Breast epithelium (tissue), 4 donors: Measurements from ENCODE around the gene TMEM63C. TPM values are rescaled to one million over a fixed set of nuclear protein-coding genes. Genes with fewer than 3 reads are reported as not detected.

Experiments
- DNase-seq, 2 donors: peaks; one replicate each; pipeline ENCODE4 v3.0.0-alpha.2; 2019; ENCODE audit warnings: low spot score in 2 of 2
- H3K27ac ChIP-seq, 2 donors: fragments of 200-600 bp; sonication (generic) in 1 of 2; one replicate each; pipeline ENCODE4 v1.5.1; 2016 to 2019; ENCODE audit warnings: mild to moderate bottlenecking in 1 of 2
- H3K27me3 ChIP-seq, 2 donors: fragments of 200-600 bp; sonication (generic) in 1 of 2; one replicate each; pipeline versions ENCODE4 v1.5.1 to v1.6.0; 2017 to 2019; ENCODE audit warnings: control low read depth in 1 of 2, mild to moderate bottlenecking in 1 of 2
- H3K36me3 ChIP-seq: fragments of 200-600 bp; one replicate; pipeline ENCODE4 v1.5.1; 2019
- H3K4me1 ChIP-seq, 2 donors: fragments of 200-600 bp; sonication (generic); one replicate each; pipeline ENCODE4 v1.5.1; 2016 to 2019; ENCODE audit warnings: control low read depth in 1 of 2
- H3K4me3 ChIP-seq, 3 donors: fragments of 200-600 bp; sonication (generic); 1 replicate in 2 of 3; 2 replicates in 1 of 3; pipeline ENCODE4 v1.5.1; 2016 to 2019; ENCODE audit warnings: mild to moderate bottlenecking in 3 of 3, moderate library complexity in 2 of 3
- H3K9me3 ChIP-seq, 2 donors: fragments of 200-600 bp; sonication (generic) in 1 of 2; one replicate each; pipeline ENCODE4 v1.5.1; 2016 to 2019; ENCODE audit warnings: control low read depth in 1 of 2
- POLR2A ChIP-seq: fragments of 450-650 bp; IDR thresholded peaks from one replicate; pipeline ENCODE4 v1.6.1; 2016; ENCODE audit warnings: antibody characterized with exemption, mild to moderate bottlenecking, moderate library complexity
- POLR2AphosphoS5 ChIP-seq, 3 donors: sonication (generic); formaldehyde crosslinking; IDR thresholded peaks; one replicate each; pipeline ENCODE4 v1.6.1; 2017; ENCODE audit warnings: antibody characterized with exemption in 3 of 3
- intact Hi-C: fragments of 100-400 bp; cut with DNase I; formaldehyde crosslinking; loops from one replicate; pipeline ENCODE4 v1.15.1; 2023; ENCODE audit warnings: low total_unique reads
- total RNA-seq, 3 donors: library from RNA; depleted of rRNA; stranded (reverse); fragments of >200 nt; gene quantifications; one replicate each; pipeline ENCODE4 v1.1.0, GENCODE V29; 2016
- TF ChIP-seq, protein P1 (sequence below), 3 donors: fragments of 450-650 bp; IDR thresholded peaks; one replicate each; pipeline ENCODE4 v1.5.1; 2016 to 2017; ENCODE audit warnings: antibody characterized with exemption in 3 of 3, mild to moderate bottlenecking in 3 of 3, moderate library complexity in 3 of 3

The TMEM63C gene
- total RNA-seq, 3 donors from 2014 or later = 0.16 to 8.0 (median 3.9) TPM

DNA sequence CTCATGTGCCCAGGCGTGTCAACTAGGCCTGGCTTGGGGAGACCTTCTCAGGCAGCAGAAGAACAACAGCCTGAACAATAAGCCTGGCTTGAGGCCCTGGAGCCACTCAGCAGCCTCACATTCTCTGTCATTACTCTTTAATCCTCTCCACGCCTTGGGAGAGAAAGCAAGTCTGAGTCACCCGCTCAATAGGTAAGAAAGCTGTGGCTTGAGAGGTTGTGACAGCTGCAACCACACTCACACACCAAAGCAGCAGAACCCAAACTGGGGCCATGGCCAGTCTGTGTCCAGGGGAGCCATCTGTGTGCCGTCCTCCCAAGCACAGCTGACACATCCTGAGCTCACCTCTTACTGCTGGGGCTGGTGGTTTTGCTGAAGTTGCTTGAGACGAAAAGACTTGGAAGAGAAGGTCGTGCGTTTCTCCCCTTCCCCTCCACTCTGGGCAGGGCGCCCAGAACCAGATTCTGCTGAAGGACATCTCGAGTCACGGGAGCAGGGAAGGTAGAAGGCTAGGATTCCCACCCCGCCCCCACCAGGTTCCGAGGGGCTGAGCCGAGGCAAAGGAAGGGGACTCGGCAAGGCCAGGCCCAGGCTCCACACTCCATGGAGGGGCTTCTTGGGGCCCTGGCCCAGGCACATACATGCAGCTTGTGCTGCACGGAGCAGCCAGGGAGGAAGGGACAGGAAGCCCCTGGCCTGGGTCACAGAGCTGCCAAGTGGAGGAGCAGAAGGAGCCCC lies 5.5 kb downstream of the TMEM63C start:
- H3K9me3 ChIP-seq = no peaks in the 10 kb centered on the region
- H3K27me3 ChIP-seq = peaks cover 0 to 4% of the 10 kb centered on the region in 2 donors
- intact Hi-C loops = no loop called here
- H3K36me3 ChIP-seq = no peaks in the 10 kb centered on the region
- no peaks in the 10 kb centered on the region for H3K4me1 ChIP-seq
- DNase-seq = no peak
- peak overlapping the region in 1 of 2 donors; percentile 62 for H3K27ac ChIP-seq
- TF ChIP-seq POLR2A = no peak
- no peak for TF ChIP-seq POLR2AphosphoS5 (IDR thresholded peaks at IDR 0.05)
- no peak overlapping the region for H3K4me3 ChIP-seq

DNA sequence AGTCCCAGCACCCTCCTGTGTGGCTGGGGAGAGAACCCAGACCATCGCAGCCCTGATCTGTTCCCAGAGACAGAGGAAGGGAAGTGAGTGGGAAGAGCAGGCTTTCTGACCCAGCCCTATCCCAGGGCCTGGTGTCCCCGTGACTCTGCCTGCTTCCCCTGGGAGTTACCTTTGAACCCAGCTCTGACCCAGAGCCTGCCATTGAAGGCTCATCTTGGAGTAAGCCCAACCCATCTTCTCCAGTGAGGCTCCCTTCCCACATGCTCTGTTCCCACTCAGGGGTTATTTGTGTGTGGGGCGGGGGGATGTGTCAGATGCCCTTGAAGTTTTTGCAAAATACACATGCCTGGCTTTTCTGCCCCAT lies 6.0 kb downstream of the TMEM63C start:
- H3K4me1 ChIP-seq = no peaks in the 10 kb centered on the region
- H3K4me3 ChIP-seq = no peak overlapping the region
- no peaks in the 10 kb centered on the region for H3K36me3 ChIP-seq
- TF ChIP-seq POLR2AphosphoS5 (IDR thresholded peaks at IDR 0.05) = no peak
- H3K27ac ChIP-seq = peak overlapping the region in 1 of 2 donors; percentile 62
- no peaks in the 10 kb centered on the region for H3K9me3 ChIP-seq
- intact Hi-C loops = no loop called here
- DNase-seq = no peak
- no peaks in the 10 kb centered on the region for H3K27me3 ChIP-seq

DNA sequence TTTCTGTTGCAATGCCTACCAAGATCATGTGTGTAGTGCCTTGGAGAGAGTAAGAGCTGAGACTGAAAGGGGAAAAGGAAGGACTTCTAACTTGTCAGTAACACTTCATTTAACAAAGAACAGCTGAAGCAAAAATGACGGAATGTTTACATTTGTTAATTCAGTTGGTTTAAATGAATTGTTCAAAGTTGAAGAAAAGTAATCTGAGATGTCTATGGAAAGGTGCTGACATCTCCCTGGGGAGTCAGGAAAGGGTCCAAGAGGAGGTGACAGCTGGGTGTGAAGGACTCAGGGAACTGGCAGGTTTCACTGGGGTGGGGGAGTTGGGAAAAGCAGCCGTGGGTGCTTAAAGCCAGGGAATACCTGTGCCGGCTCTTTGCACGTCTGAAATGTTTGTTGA lies 7.9 kb downstream of the TMEM63C start:
- intact Hi-C loops = no loop called here
- H3K4me3 ChIP-seq = no peak overlapping the region
- DNase-seq = no peak
- H3K4me1 ChIP-seq = no peaks in the 10 kb centered on the region
- TF ChIP-seq POLR2A (no peak), POLR2AphosphoS5 (IDR thresholded peaks at IDR 0.05) (no peak)
- TF ChIP-seq, protein P1, sequence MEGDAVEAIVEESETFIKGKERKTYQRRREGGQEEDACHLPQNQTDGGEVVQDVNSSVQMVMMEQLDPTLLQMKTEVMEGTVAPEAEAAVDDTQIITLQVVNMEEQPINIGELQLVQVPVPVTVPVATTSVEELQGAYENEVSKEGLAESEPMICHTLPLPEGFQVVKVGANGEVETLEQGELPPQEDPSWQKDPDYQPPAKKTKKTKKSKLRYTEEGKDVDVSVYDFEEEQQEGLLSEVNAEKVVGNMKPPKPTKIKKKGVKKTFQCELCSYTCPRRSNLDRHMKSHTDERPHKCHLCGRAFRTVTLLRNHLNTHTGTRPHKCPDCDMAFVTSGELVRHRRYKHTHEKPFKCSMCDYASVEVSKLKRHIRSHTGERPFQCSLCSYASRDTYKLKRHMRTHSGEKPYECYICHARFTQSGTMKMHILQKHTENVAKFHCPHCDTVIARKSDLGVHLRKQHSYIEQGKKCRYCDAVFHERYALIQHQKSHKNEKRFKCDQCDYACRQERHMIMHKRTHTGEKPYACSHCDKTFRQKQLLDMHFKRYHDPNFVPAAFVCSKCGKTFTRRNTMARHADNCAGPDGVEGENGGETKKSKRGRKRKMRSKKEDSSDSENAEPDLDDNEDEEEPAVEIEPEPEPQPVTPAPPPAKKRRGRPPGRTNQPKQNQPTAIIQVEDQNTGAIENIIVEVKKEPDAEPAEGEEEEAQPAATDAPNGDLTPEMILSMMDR (IDR thresholded peaks at IDR 0.05) = no peak
- no peaks in the 10 kb centered on the region for H3K9me3 ChIP-seq
- H3K27me3 ChIP-seq = no peaks in the 10 kb centered on the region
- H3K36me3 ChIP-seq = no peaks in the 10 kb centered on the region
- H3K27ac ChIP-seq = no peak overlapping the region

DNA sequence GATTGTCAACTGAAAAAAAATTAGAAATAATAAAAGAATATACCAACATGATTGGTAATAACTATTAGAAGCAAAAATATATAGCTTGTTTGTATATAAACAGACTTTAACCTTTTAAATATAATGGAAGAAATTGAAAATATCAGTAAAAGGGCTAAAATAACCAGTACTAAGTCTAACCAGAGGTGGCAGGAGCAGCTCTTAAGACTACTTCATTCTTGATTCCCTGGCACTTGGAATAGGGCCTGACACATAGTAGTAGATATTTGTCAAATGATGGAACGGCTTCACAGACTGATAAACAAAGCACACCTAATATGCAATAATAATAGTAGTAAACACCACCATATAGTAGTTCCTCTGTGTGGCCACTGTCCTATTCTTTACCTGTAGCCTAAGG lies 9.4 kb downstream of the TMEM63C start:
- intact Hi-C loops = no loop called here
- no peaks in the 10 kb centered on the region for H3K27me3 ChIP-seq
- no peak for TF ChIP-seq POLR2A
- TF ChIP-seq, protein P1 (IDR thresholded peaks at IDR 0.05) = no peak
- no peak for TF ChIP-seq POLR2AphosphoS5 (IDR thresholded peaks at IDR 0.05)

DNA sequence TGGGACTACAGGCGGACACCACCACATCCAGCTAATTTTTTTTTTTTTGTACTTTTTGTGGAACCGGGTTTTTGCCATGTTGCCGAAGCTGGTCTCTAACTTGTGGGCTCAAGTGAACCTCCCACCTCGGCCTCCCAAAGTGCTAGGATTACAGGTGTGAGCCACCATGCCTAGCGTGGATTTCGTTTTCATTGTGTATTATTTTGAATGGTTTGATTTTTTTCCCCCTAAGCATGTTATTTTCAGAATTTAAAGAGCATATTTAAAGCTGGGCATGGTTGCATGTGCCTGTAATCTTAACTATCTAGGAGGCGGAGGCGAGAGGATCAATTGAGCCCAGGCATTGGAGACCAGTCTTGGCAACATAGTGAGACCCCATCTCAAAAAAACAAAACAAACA lies 13.1 kb downstream of the TMEM63C start:
- no peaks in the 10 kb centered on the region for H3K4me1 ChIP-seq
- intact Hi-C loops = no loop called here
- no peak for TF ChIP-seq POLR2AphosphoS5 (IDR thresholded peaks at IDR 0.05)
- TF ChIP-seq POLR2A = no peak
- TF ChIP-seq, protein P1 (IDR thresholded peaks at IDR 0.05) = no peak
- H3K9me3 ChIP-seq = no peaks in the 10 kb centered on the region
- H3K4me3 ChIP-seq = no peak overlapping the region
- H3K27ac ChIP-seq = no peak overlapping the region
- DNase-seq = no peak
- H3K36me3 ChIP-seq = no peaks in the 10 kb centered on the region
- no peaks in the 10 kb centered on the region for H3K27me3 ChIP-seq

More for the DNA sequence above, 9.4 kb downstream of the TMEM63C start:
- Histone ChIP-seq H3K9me3 (no peaks in the 10 kb centered on the region), H3K36me3 (no peaks in the 10 kb centered on the region), H3K4me3 (no peak overlapping the region), H3K4me1 (no peaks in the 10 kb centered on the region), H3K27ac (no peak overlapping the region)
- no peak for DNase-seq

DNA sequence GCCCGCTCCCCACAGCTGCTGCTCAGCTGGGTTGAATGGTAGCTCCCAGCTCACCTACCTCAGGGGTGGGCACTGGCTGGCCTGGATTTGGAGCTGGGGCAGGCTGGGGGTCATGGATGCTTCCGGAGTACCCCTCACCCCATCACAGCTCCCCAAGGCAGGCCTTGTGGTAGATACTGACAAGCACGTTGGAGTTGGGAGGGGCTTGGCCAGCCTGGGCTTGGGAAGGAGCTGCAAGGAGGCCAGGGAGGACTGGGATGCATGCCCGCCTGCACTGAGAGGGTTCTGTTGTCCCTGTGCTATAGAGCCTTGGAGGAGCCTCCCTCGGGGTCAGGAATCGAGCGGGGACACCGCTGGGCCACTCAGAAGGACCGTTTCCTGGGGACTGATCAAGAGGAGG lies 14.2 kb downstream of the TMEM63C start:
- Histone ChIP-seq H3K4me3 (no peak overlapping the region), H3K9me3 (no peaks in the 10 kb centered on the region), H3K27me3 (no peaks in the 10 kb centered on the region), H3K27ac (no peak overlapping the region), H3K4me1 (no peaks in the 10 kb centered on the region), H3K36me3 (no peaks in the 10 kb centered on the region)
- TF ChIP-seq POLR2AphosphoS5 (IDR thresholded peaks at IDR 0.05) (no peak), POLR2A (no peak)
- TF ChIP-seq, protein P1 (IDR thresholded peaks at IDR 0.05) = no peak
- intact Hi-C loops = no loop called here
- no peak for DNase-seq
